DMS153 (cell line): ENCODE results near the gene RRP36.
A peak's percentile ranks its signal among the peaks of the same experiment; 100 is the strongest.
"Not testable (repeated sequence)": the region's sequence is repeated elsewhere in the genome, so short reads cannot be mapped to it uniquely, and the experiment has no call there.

ENCODE experiments used
- DNase-seq: peaks from one replicate; lab custom pipeline; 2025; lab: John Stamatoyannopoulos, UW

Gene RRP36

GRCh38 chr6:43037706-43038105 lies 16.3 kb downstream of the RRP36 start:
- DNase-seq: no peak

- DNase-seq: no peak
Measured at GRCh38 chr6:43038727-43039126, 17.3 kb downstream of the RRP36 start.

- no peak for DNase-seq
Measured at GRCh38 chr6:43040542-43041257, 19.3 kb downstream of the RRP36 start.

- DNase-seq: not testable (repeated sequence)
Measured at GRCh38 chr6:43041475-43041874, 20.1 kb downstream of the RRP36 start.

GRCh38 chr6:43043310-43043709 lies 21.9 kb downstream of the RRP36 start:
- no peak for DNase-seq

GRCh38 chr6:43045371-43045930 lies 24.0 kb downstream of the RRP36 start:
- no peak for DNase-seq

- no peak for DNase-seq
Measured at GRCh38 chr6:43047998-43048397, 26.6 kb downstream of the RRP36 start.

- DNase-seq: no peak
Measured at GRCh38 chr6:43050981-43051380, 29.6 kb downstream of the RRP36 start.

GRCh38 chr6:43052225-43052841 lies 30.9 kb downstream of the RRP36 start:
- DNase-seq: no peak

GRCh38 chr6:43052842-43053544 lies 31.6 kb downstream of the RRP36 start:
- no peak for DNase-seq

- peak; percentile 91 for DNase-seq
Measured at GRCh38 chr6:43053545-43054205, 32.3 kb downstream of the RRP36 start, which contains the start of gene CUL7. Gene CUL7, minus strand, starts transcription at chr6:43053851. Its CDS starts 1,063 bp downstream, at chr6:43052788.

GRCh38 chr6:43054206-43054943 lies 33.0 kb downstream of the RRP36 start:
- no peak for DNase-seq

- DNase-seq: no peak
Measured at GRCh38 chr6:43055966-43056365, 34.5 kb downstream of the RRP36 start.

- no peak for DNase-seq
Measured at GRCh38 chr6:43058531-43058930, 37.1 kb downstream of the RRP36 start.

- peak; percentile 98 for DNase-seq
Measured at GRCh38 chr6:43059168-43060033, 38.0 kb downstream of the RRP36 start, which contains the start of the genes KLC4 and MRPL2. Gene KLC4, plus strand, starts transcription at chr6:43059631. Its CDS starts 1,705 bp downstream, at chr6:43061336. Gene MRPL2, minus strand, starts transcription at chr6:43059434. Its CDS starts 53 bp downstream, at chr6:43059381.

GRCh38 chr6:43060034-43060754 lies 38.8 kb downstream of the RRP36 start:
- no peak for DNase-seq

- DNase-seq: no peak
Measured at GRCh38 chr6:43060755-43061633, 39.6 kb downstream of the RRP36 start.

- DNase-seq: no peak
Measured at GRCh38 chr6:43061861-43062260, 40.4 kb downstream of the RRP36 start.

- DNase-seq: no peak
Measured at GRCh38 chr6:43062818-43063217, 41.4 kb downstream of the RRP36 start.
